K562 (cell line): ENCODE data around the gene SPRY4. TPM values are rescaled to one million over a fixed set of nuclear protein-coding genes. Genes with fewer than 3 reads are reported as not detected.
A peak's percentile ranks its signal among the peaks of the same experiment; 100 is the strongest.

ENCODE experiments used
- CHD1 ChIP-seq: fragments of 200-600 bp; sonication (generic); IDR thresholded peaks from one replicate; pipeline ENCODE4 v1.6.1; 2012; ENCODE audit warnings: mild to moderate bottlenecking, moderate library complexity, low read length, inconsistent platforms
- EZH2 ChIP-seq: IDR thresholded peaks from 2 replicates; pipeline ENCODE4 v1.6.1; 2012; ENCODE audit warnings: low read depth, mild to moderate bottlenecking, inconsistent platforms, low read length, borderline replicate concordance
- MAZ ChIP-seq, 2 experiments: fragments of 450-650 bp in 1 of 2; sonication (generic) in 1 of 2; formaldehyde crosslinking; IDR thresholded peaks in 1 of 2; conservative IDR thresholded peaks in 1 of 2; 2 replicates each; pipeline versions ENCODE4 v1.4.0 to v1.5.0; 2020; ENCODE audit warnings: mild to moderate bottlenecking in 1 of 2, missing genetic modification reagents in 1 of 2
- NELFE ChIP-seq: IDR thresholded peaks from 2 replicates; pipeline ENCODE4 v1.6.1; 2011; ENCODE audit warnings: mild to moderate bottlenecking; ENCODE audit not compliant: insufficient read depth, insufficient read length
- POLR2AphosphoS5 ChIP-seq: IDR thresholded peaks from 2 replicates; pipeline ENCODE4 v1.6.1; 2011; ENCODE audit warnings: mild to moderate bottlenecking, low read depth, low read length, moderate library complexity; ENCODE audit not compliant: control insufficient read depth, insufficient read depth
- SETDB1 ChIP-seq: IDR thresholded peaks from one replicate; pipeline ENCODE4 v1.6.1; 2012; ENCODE audit warnings: low read length, control low read depth, inconsistent platforms
- ZFX ChIP-seq: sonication (generic); formaldehyde crosslinking; IDR thresholded peaks from 2 replicates; pipeline ENCODE4 v1.8.0; 2022; ENCODE audit warnings: mild to moderate bottlenecking, missing genetic modification reagents, moderate library complexity
- ZNF212 ChIP-seq: fragments of 450-650 bp; formaldehyde crosslinking; IDR thresholded peaks from 2 replicates; pipeline ENCODE4 v1.4.0; 2020; ENCODE audit warnings: mild to moderate bottlenecking
- ZNF75A ChIP-seq: fragments of 450-650 bp; formaldehyde crosslinking; IDR thresholded peaks from 2 replicates; pipeline ENCODE4 v1.4.0; 2020; ENCODE audit warnings: mild to moderate bottlenecking
- polyA plus RNA-seq, 8 experiments: library from polyadenylated mRNA; depleted of rRNA in 4 of 8; stranded (reverse) in 5 of 8; unstranded in 3 of 8; fragments of >200 nt; fragmentation: Nextera tagmentation in 2 of 8; fragmentation: Illumina TruSeq in 1 of 8; extraction: Ambion mirVana in 2 of 8; extraction: Trizol in 1 of 8; gene quantifications; 2 replicates each; pipeline versions ENCODE4 v1.2.1 to v1.2.3, GENCODE V29; 2011 to 2014; ENCODE audit warnings: inconsistent platforms in 1 of 8, missing spikeins in 1 of 8
- total RNA-seq, 7 experiments: library from RNA; depleted of rRNA in 6 of 7; stranded (reverse); fragments of >200 nt in 6 of 7; fragmentation: Illumina TruSeq in 2 of 7; extraction: Trizol in 2 of 7; gene quantifications; 2 replicates each; pipeline versions ENCODE4 v1.2.1 to v1.2.3, GENCODE V29; 2011 to 2021; ENCODE audit warnings: low replicate concordance in 1 of 7
- TF ChIP-seq, protein P1 (sequence below): fragments of 450-650 bp; IDR thresholded peaks from 2 replicates; pipeline ENCODE4 v1.6.1; 2017; ENCODE audit warnings: antibody characterized with exemption
- TF ChIP-seq, protein P2 (sequence below): sonication (generic); formaldehyde crosslinking; IDR thresholded peaks from 2 replicates; pipeline ENCODE4 v1.8.0; 2022; ENCODE audit warnings: mild to moderate bottlenecking, missing genetic modification reagents
- TF ChIP-seq, protein P3 (sequence below): sonication (generic); formaldehyde crosslinking; IDR thresholded peaks from 2 replicates; pipeline ENCODE4 v1.8.0; 2022; ENCODE audit warnings: mild to moderate bottlenecking, missing genetic modification reagents, borderline replicate concordance
- TF ChIP-seq, protein P4 (sequence below): sonication (generic); formaldehyde crosslinking; IDR thresholded peaks from 2 replicates; pipeline ENCODE4 v1.8.1; 2022; ENCODE audit warnings: missing genetic modification reagents
- TF ChIP-seq, protein P5 (sequence below): sonication (generic); formaldehyde crosslinking; IDR thresholded peaks from 2 replicates; pipeline ENCODE4 v1.4.0; 2020; ENCODE audit warnings: mild to moderate bottlenecking, missing genetic modification reagents

SPRY4 gene
- total and polyA plus RNA-seq, 9 of the 15 experiments (the other 6 are each of a cell fraction or from before 2014, with no cell fraction given): 2.6 to 24.2 (median 9.5) TPM

DNA sequence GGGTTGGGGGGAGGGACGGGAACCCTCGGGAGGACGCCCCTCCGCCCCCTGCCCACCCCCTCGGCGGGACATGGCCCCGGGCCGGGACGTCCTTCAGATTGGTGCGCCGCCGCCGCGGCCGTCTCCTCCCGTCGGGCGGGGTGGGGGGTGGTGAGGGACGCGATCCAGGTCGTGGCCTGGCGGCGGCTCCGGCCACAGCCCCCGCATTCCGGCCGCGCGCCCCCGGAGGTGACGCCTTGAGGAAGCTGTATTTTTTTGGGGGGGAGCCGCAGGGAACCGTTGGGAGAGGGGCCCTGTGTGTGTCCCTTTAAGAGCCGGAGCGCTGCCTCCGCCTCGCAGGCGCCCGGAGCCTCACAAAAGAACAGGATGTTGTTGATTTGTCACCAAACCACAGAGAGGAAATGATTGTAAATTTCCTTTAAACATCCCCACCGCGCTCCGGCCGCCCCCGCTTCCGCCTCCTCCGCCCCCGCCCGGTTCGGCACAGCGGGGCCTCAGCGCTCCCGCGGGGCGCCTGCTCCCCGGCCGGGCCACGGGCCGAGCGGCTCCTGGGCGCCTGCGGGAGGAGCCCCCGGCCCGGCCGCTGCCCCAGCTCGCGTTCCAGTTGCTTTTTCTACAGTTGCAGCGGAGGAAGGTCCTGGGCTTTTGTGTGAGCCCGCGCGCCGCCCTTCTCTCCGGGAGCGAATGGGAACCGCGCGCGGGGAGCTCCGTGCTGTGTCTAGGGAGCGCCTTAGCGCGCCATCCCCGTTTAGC lies 32.1 kb upstream of the SPRY4 start (continued):
- TF ChIP-seq, protein P1, sequence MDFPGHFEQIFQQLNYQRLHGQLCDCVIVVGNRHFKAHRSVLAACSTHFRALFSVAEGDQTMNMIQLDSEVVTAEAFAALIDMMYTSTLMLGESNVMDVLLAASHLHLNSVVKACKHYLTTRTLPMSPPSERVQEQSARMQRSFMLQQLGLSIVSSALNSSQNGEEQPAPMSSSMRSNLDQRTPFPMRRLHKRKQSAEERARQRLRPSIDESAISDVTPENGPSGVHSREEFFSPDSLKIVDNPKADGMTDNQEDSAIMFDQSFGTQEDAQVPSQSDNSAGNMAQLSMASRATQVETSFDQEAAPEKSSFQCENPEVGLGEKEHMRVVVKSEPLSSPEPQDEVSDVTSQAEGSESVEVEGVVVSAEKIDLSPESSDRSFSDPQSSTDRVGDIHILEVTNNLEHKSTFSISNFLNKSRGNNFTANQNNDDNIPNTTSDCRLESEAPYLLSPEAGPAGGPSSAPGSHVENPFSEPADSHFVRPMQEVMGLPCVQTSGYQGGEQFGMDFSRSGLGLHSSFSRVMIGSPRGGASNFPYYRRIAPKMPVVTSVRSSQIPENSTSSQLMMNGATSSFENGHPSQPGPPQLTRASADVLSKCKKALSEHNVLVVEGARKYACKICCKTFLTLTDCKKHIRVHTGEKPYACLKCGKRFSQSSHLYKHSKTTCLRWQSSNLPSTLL: no peak
- TF ChIP-seq, protein P2, sequence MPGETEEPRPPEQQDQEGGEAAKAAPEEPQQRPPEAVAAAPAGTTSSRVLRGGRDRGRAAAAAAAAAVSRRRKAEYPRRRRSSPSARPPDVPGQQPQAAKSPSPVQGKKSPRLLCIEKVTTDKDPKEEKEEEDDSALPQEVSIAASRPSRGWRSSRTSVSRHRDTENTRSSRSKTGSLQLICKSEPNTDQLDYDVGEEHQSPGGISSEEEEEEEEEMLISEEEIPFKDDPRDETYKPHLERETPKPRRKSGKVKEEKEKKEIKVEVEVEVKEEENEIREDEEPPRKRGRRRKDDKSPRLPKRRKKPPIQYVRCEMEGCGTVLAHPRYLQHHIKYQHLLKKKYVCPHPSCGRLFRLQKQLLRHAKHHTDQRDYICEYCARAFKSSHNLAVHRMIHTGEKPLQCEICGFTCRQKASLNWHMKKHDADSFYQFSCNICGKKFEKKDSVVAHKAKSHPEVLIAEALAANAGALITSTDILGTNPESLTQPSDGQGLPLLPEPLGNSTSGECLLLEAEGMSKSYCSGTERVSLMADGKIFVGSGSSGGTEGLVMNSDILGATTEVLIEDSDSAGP (CRISPR knock-in tag): peak; percentile 98
- TF ChIP-seq ZFX (CRISPR knock-in tag) (peak; percentile 54), EZH2 (no peak), MAZ (CRISPR knock-in tag; conservative IDR thresholded peaks at IDR 0.05 in 1 of 2, IDR thresholded peaks at IDR 0.05 in 1 of 2) (peak; percentile 96 to 99), NELFE (no peak), SETDB1 (no peak), CHD1 (no peak), ZNF212 (no peak), POLR2AphosphoS5 (peak; percentile 84), ZNF75A (CRISPR knock-in tag) (no peak)
- TF ChIP-seq, protein P3, sequence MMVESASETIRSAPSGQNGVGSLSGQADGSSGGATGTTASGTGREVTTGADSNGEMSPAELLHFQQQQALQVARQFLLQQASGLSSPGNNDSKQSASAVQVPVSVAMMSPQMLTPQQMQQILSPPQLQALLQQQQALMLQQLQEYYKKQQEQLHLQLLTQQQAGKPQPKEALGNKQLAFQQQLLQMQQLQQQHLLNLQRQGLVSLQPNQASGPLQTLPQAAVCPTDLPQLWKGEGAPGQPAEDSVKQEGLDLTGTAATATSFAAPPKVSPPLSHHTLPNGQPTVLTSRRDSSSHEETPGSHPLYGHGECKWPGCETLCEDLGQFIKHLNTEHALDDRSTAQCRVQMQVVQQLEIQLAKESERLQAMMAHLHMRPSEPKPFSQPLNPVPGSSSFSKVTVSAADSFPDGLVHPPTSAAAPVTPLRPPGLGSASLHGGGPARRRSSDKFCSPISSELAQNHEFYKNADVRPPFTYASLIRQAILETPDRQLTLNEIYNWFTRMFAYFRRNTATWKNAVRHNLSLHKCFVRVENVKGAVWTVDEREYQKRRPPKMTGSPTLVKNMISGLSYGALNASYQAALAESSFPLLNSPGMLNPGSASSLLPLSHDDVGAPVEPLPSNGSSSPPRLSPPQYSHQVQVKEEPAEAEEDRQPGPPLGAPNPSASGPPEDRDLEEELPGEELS (CRISPR knock-in tag): no peak
- TF ChIP-seq, protein P4, sequence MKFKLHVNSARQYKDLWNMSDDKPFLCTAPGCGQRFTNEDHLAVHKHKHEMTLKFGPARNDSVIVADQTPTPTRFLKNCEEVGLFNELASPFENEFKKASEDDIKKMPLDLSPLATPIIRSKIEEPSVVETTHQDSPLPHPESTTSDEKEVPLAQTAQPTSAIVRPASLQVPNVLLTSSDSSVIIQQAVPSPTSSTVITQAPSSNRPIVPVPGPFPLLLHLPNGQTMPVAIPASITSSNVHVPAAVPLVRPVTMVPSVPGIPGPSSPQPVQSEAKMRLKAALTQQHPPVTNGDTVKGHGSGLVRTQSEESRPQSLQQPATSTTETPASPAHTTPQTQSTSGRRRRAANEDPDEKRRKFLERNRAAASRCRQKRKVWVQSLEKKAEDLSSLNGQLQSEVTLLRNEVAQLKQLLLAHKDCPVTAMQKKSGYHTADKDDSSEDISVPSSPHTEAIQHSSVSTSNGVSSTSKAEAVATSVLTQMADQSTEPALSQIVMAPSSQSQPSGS: no peak
- TF ChIP-seq, protein P5, sequence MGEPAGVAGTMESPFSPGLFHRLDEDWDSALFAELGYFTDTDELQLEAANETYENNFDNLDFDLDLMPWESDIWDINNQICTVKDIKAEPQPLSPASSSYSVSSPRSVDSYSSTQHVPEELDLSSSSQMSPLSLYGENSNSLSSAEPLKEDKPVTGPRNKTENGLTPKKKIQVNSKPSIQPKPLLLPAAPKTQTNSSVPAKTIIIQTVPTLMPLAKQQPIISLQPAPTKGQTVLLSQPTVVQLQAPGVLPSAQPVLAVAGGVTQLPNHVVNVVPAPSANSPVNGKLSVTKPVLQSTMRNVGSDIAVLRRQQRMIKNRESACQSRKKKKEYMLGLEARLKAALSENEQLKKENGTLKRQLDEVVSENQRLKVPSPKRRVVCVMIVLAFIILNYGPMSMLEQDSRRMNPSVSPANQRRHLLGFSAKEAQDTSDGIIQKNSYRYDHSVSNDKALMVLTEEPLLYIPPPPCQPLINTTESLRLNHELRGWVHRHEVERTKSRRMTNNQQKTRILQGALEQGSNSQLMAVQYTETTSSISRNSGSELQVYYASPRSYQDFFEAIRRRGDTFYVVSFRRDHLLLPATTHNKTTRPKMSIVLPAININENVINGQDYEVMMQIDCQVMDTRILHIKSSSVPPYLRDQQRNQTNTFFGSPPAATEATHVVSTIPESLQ (CRISPR knock-in tag): no peak
